NCI-H446 (cell line): ENCODE results near the gene PSMA5.
"Not testable (repeated sequence)": the region's sequence is repeated elsewhere in the genome, so short reads cannot be mapped to it uniquely, and the experiment has no call there.

ENCODE experiments used
- DNase-seq, 2 experiments: peaks; one replicate each; lab custom pipeline; 2025; lab: John Stamatoyannopoulos, UW

Gene PSMA5

DNA sequence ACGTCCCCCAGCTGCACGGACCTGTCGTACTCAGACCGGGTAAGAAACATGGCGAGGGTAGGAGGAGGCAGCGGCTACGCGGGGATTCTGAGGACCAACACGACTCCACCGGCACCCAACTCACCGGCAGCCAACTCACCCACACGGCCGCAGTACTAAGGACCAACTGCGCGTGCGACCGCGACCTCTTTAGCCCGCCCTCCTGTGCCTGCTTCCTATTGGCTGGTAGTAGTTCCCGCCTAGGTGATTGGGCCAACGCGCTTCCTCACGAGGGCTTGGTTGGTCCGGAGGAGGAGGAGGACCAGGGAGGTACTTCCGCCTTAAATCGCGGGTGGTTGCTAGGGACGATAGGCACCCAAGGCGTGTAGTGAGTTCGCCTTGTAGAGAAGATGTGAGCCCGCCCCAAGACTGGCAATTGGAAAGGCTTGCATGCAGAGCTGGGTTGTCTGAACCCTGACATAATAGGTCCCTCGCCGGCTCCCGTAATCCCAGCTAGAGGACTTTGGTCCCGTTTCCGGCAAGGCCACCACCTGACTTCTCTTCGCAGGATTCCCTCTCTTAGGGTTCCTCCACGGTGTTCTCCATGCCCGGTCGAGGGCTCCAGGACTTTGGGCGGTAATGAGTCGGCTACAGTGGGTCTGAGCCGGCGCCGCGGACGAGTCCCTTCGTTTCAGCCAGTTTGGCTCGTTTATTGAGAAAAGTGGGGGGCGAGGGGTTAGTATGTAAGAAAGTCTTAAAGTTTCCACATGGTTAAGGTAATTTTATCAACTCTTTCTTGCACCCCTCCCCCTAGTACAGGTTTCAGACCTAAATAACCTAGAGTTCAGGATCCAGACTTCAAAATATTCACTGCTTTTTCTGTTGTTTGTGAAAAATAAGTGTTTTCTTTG, at the start of gene PSMA5:
Gene PSMA5, minus strand, starts transcription at position 168 of the 890 bp plus-strand sequence. Its CDS starts 118 bp downstream, at position 50.
- peak; percentile 97 to 98 for DNase-seq

DNA sequence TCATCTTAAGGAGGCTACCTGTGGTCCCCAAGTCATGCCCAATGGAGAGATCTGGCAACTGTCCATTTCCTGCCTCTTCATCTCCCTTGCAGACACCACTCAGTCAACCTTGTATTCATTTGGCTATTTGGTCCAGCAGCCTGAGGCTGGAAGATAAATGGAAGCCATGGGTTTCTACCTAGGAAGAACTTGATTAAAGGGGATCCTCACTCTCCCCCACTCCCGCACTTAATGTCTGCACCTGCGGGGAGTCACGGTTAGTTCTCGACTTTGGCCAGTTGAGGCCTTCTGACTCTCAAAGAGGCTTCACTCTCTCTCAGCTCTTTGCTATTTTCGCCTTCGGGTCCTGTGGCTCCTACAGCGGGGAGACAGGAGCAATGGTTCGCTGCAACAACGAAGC, 49.0 kb upstream of the PSMA5 start:
- DNase-seq: no peak

DNA sequence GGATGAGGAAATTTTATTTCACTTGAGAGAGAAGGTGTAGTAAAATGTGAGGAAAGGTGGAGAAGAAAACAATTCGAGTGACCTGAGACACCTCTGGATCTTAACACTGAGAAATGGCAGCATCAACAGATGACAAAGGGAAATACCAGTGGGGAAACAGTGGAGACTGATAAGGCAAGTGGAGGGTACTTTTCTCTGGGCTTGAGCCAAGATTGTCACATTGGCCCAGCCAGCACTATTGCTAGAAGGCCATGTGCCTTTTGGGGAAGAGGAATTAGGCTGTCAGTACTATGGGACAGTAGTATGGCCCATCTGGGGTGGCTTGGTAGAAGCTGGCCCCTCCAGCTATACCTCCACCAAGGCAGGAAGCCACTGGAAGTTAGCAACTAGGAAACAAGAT, 48.4 kb upstream of the PSMA5 start:
- DNase-seq: no peak

DNA sequence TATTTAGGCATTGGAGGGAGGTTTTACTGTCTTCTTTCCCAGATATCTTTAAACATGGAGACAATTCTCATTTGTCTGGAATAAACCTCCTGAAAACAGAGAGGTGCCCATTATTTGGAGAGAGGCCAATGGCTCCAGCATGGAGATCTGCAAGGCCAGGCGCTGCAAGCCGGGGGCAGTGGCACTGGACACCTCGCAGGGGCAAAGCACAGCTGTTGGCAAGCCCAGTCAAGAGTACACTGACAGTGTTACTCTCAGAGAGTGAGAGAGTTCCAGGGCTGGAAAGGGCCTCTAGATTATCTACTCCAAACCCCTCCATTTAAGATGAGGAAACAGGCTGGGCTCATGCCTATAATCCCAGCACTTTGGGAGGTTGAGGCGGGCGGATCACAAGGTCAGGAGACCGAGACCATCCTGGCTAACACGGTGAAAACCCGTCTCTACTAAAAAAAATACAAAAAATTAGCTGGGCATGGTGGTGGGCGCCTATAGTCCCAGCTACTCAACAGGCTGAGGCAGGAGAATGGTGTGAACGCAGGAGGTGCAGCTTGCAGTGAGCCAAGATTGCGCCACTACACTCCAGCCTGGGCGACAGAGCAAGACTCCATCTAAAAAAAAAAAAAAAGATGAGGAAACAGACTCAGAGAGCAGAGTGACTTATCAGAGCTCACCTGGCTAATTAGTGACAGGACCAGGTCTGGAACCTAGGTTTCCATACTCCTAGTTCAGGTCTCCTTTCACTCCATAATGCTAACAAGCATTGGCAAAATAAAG, 47.2 kb upstream of the PSMA5 start:
- not testable (repeated sequence) for DNase-seq

DNA sequence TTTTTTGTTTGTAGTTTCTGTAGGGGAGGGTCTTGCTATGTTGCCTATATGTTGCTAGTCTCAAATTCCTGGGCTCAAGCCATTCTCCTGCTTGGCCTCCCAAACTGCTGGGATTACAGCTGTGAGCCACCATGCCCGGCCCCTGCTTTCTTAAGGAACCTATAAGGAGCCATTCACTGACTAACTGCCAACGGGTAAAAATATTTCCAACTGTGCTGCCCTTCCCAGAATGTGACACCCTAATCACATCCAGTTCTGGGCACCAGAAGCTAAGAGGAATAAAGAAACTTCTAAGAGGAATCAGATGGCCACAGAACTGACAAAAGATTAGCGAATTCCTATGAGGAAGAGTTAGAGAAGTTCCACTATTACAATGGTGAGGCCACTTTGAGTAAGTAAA, 46.5 kb upstream of the PSMA5 start:
- no peak for DNase-seq

DNA sequence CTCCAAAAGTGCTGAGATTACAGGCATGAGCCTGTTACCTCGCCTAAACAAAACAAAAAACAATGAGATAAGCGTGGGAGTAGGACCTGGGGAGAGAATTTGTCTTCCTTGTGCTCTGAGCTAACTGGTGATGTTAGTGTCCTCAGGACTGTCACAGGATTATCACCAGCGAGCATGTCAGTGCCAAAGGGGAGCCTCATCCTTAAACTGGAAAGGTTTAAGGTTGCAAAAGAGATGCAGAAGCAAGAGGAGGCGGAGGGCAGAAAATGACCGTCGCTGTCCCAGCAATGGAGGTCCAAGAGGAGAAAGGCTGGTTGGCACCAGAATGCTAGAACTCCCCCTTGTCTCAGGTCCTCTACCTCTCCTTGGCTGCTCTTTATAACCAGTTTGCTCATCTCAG, 44.0 kb upstream of the PSMA5 start:
- DNase-seq: no peak

DNA sequence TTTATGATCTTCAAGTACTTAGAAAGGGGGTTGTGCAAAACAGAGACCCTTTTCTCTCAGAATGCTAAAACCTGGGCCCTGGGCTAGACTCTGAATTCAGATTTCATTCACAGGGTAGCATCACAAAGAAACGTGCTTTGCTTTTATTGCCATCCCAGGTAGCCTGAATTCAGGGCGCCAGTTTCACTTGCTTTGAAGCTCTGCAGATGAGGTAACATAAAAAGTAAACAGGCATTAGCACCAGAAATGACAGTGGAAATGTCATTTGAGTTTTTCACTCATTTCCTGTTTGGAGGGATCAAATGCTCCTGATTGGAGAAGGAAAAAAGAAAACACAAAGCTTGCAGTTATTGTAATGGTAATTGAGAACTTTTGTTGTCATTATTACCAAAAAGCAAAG, 42.7 kb upstream of the PSMA5 start:
- no peak for DNase-seq

DNA sequence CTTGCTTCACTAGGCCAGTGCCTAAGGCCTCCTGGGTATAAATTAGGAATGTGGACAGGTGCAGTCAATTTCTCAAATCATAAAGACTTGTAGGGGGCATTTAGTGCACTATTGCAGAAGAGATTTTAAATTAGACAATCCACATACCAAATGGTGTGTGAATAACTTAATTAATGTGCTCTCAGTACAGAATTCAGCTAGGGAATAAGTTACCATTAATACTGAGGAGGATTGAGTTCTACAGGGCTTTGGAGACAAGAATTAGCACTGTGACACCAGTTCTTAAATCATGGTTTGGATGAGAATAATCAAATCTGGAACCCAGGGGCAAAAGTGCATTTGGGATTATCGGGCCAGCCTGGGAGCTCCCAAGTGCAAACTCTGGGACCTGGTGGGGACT, 41.8 kb upstream of the PSMA5 start:
- no peak for DNase-seq

DNA sequence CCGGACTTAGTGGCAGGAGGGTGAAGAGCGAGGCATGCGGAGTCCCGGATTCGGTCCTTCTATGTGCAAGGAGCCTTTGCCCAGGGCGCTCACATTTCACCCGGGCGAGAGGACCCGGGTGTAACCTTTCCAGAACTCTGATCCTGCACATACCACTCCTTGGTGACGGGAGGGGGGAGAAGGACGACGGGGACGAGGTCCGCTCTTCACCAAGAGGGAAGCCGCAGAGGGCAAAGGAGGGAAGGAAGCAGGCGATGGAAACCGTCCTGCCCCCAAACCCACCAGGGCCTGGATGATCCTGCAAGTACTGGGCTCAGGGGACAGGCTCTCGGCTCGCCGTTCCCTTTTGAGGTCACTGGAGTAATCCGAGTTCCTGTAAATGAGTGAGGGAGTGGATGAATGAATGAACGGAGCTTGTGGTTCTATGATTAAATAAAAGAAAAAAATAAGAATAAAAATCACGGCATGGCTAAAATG, 41.1 kb upstream of the PSMA5 start:
- DNase-seq: no peak

DNA sequence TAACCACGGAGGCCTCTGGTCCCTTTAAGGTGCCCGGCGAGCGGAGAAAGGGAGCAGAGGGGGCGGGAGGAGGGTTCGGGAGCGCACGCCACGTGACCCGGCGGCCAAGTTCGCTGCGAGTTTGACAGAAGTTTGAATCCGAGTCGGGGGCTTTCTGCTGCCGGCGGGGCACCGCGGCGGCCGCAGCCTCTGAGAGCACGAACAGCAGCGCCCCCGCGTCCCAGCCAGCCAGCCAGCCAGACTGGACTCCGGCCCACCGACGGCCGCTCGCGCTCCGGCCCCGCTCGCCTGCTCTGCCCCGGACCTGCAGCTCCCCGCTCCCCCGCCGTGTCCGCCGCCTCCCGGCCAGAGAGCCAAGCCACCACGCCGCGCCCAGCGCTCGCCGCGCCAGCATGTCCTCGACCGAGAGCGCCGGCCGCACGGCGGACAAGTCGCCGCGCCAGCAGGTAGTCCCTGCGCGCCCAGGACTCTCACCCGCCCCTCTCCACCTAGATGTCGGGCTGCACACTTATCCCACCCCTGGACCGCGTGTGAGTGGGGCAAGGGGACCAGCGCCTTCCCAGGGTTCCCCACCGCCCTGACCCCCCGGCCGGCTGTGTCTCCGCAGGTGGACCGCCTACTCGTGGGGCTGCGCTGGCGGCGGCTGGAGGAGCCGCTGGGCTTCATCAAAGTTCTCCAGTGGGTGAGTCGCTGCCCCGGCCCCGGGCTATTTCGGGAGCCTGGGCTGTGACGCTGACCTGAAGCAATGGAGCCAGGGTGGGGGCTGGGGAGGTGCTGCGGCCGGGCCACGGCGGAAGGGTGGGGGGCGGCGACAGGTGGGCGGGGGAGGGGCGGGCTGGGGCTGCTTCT, 40.4 kb upstream of the PSMA5 start, which contains the start of gene SYPL2:
Gene SYPL2, plus strand, starts transcription at position 95 of the 849 bp plus-strand sequence. Its CDS starts 298 bp downstream, at position 393.
- no peak for DNase-seq

DNA sequence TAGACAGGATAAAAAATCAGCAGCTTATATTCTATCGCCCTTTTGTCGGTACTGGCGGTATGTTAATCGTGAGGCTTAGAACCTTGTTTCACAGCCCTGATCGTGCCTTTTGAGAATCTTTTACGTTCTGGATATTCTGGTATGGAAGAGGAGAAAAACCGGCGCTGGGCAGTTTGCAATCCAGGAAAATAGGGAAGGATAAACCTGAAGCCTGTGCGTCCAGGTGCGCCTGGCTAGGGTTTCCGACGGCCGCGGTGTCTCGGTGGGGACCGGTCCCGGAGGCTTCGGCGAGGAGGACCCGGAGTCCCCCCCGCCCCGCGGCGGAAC, 39.8 kb upstream of the PSMA5 start:
- no peak for DNase-seq

DNA sequence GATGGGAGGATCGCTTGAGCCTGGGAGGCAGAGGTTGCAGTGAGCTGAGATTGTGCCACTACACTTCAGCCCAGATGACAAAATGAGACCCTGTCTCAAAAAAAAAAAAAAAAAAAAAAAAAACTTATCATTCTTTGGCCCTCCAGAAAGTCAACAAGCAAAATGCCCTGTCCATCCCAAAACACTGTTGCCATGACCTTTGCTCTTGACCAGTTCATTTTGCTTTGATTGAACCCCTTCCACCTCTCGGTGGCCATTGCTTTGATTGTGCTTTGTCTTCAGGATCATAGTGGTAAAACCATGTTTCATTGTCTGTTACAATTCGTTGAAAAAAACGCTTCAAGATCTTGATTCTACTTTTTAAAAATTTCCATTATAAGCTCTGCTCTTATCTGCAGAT, 31.6 kb upstream of the PSMA5 start:
- DNase-seq: no peak

DNA sequence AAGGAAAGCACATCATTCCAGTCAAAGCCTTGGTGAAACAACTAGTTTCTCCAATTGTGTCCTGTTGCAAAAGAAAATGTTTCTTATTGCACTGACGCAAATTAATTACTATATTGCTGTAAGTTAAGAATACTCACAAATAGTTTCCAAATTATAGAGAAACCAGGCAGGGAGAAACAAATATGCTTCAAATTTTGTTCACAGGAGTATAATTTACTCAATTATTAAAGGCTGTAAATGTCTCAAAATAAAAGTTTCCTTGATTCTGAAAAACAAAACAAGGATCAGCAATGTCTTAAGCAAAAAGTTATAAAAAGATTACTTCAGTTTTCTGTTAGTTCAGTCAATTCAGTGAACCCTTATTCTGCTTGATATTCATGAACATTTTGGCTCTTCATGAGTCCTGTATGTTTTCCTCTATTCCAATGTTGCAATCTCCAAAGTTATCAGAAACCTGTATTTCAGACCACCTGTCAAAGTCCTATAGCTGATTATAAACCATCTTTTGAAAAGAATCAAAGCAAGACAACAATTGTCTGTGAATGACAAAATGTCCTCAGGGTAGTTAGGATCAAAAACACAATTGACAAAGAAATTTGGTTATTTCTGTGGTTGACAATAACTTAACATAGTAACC, 28.4 kb upstream of the PSMA5 start:
- DNase-seq: no peak

DNA sequence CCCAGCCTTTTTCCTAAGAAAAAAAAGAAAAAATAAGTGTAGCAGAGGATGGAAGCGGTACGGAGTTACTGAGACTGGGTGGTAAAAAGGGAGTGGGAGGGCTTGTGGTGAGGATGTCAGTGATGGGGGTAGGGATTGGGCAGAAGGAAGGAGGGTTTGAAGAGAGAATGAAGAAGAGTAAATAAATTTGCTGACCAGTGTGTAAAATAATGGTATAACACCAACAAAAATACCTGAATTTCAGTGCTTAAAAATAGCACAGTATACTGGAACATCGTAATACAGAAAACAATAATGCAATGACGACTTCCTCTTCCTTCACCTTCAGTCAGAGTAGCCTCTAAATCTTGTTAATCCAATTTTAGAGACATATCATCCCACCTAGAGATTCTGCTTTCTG, 21.3 kb upstream of the PSMA5 start:
- DNase-seq: no peak

DNA sequence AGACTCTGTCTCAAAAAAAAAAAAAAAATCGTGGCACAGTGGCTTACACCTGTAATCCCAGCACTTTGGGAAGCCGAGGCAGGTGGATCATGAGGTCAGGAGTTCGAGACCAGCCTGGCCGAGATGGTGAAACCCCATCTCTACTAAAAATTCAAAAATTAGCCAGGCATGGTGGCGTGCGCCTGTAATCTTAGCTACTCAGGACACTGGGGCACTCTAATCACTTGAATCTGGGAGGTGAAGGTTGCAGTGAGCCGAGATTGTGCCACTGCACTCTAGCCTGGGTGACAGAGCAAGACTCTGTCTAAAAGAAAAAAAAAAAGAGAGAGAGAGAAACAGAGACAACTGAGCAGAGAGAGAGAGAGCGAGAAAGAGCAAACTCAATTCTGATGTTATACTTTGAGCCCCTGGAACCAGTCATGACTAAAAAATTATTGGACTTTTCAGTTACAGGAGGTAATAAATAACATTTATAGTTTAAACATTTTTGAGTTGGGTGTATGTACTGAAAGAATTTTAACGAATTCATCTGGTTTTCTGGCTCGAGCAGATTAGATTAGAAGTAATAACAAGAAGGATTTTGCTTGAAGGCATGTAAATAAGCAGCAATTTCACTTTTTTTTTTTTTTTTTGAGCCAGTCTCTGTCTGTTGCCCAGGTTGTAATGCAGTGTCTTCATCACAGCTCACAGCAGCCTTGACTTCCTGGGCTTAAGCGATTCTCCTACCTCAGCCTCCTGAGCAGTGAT, 19.9 kb upstream of the PSMA5 start:
- not testable (repeated sequence) for DNase-seq

DNA sequence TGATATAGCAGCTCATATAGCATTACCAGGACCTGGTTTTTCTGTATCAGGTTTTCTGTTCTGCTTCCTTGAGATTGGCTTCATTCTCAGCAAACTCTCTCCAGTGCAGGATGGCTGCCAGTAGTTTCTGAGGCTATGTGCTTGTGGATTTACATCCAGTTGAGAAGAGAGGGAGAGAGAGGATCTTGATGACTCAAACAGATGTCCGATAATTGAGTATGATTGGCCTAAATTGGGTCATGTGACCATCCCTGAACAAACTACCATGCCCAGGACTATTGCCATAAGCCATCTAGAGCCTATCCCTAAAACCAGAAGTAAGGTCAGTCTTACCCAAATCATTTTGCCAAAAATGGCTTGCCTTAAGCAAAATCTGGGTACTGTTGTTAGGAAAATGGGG, 18.1 kb upstream of the PSMA5 start:
- no peak for DNase-seq

DNA sequence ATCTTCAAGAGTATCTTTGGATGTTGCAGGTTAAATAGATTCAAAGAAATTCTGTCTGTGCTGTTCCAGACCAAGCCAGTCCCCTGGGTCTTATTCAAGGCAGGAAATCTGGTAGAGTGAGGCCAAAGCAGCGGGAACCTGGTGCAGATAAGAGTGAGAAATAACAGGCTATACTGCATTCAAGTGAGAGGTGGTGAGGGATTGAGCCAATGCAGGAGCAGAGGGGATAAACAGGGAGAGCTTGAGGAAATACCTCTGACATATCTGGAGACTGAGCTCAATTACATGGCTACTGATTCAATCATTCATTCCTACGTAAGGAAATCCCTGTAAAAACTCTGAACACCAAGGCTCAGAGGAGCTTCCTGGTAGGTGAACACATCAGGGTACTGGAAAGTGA, 17.2 kb upstream of the PSMA5 start:
- no peak for DNase-seq

DNA sequence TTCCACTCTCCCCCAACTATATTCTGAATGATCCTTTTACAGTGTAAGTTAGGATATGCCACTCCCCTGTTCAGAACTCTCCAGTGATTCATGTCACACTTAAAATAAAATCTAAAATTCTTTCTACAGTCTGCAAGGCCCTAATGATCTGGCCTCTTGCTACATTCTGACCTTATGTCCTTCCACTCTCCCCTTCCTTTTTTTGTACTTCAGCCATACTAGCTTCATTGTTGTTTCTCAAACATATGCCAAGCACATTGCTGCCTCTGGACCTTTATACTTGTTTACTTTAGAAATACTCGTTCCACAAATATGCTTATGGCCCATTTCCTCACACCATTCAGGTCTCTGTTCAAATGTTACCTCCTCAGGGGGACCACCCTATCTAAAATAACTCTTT, 14.8 kb upstream of the PSMA5 start:
- DNase-seq: no peak

DNA sequence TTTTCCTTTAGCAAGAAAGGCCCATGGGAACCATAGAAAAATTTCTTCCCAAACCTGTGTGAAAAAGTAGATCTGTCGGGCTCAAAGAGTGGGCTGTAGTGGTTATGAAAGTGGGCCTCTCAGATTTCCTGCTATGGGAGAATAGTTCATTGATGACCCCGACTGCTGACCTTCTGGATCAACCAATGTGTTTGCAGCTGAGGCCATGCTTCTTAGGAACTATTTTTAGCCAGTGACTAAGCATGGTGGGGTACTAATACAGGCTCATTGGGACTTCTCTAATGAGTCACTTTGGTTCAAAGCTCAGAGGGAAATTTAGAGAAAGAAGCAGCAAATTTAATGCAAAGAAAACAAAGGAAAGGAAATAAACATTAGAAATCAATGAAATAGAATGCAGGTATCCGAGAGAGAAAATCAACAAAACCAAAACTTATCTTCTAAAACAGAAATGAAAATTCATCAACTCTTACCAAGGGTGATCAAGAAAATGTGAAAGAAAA, 12.6 kb upstream of the PSMA5 start:
- no peak for DNase-seq

DNA sequence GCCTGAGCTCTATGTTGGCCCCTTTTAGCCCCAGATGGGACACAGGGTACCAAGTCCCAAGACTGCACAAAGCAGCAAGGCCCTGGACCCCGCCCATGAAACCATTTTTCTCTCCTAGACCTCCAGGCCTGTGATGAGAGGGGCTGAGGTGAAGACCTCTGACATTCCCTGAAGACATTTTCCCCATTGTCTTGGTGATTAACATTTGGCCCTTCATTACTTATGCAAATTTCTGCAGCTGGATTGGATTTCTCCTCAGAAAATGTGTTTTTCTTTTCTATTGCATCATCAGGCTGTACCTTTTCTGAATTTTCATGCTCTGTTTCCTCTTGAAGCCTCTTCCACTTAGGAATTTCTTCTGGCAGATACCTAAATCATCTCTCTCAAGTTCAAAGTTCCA, 8.2 kb upstream of the PSMA5 start:
- DNase-seq: no peak

DNA sequence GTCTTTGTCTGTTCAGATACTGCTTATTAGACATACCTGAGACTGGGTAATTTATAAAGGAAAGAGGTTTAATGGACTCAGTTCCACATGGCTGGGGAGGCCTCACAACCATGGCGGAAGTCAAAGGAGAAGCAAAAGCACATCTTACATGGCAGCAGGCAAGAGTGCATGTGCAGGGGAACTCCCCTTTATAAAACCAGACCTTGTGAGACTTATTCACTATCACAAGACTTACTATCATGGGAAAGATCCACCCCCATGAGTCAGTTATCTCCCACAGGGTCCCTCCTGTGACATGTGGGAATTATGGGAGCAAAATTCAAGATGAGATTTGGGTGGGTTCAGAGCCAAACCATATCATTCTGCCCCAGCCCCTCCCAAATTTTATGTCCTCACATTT, 7.1 kb upstream of the PSMA5 start:
- DNase-seq: no peak
